HG03575 (cell line): ENCODE data around the gene OR10S1.
"Not testable (repeated sequence)": the region's sequence is repeated elsewhere in the genome, so short reads cannot be mapped to it uniquely, and the experiment has no call there.

Experiments used
- ATAC-seq: cut with Tn5 transposase; IDR thresholded peaks from one replicate; pipeline ENCODE4 v1.9.1; 2021; ENCODE audit not compliant: unreplicated experiment, insufficient number of reproducible peaks, low FRiP score; ENCODE audit errors: extremely low read depth

The OR10S1 gene

GRCh38 chr11:123977731-123978347 lies at the start of gene OR10S1:
OR10S1 (minus strand) TSS chr11:123977781; CDS start chr11:123977664, 117 bp downstream.
- no peak for ATAC-seq

- ATAC-seq, result no peak
Observed at GRCh38 chr11:124026498-124026897, 48.9 kb upstream of the OR10S1 start, which contains the start of gene OR10G8. OR10G8 (plus strand) TSS chr11:124026798; CDS start chr11:124029623, 2,825 bp downstream.

GRCh38 chr11:124015837-124016236 lies 38.3 kb upstream of the OR10S1 start:
- not testable (repeated sequence) for ATAC-seq

GRCh38 chr11:124012697-124013096 lies 35.1 kb upstream of the OR10S1 start, which contains the start of gene OR10G4:
OR10G4 (plus strand) TSS chr11:124012997; CDS start chr11:124015575, 2,578 bp downstream.
- ATAC-seq, result no peak

GRCh38 chr11:123995119-123995518 lies 17.5 kb upstream of the OR10S1 start, which contains the start of gene OR10G6:
OR10G6 (minus strand) TSS chr11:123995161; CDS start chr11:123995161, 0 bp downstream.
- ATAC-seq, result no peak

- ATAC-seq, result no peak
Observed at GRCh38 chr11:123979311-123979710, 1.7 kb upstream of the OR10S1 start.

- no peak for ATAC-seq
Observed at GRCh38 chr11:123976770-123977560, 616 bp downstream of the OR10S1 start.

- no peak for ATAC-seq
Observed at GRCh38 chr11:123973816-123974215, 3.8 kb downstream of the OR10S1 start.

GRCh38 chr11:123956752-123957151 lies 20.8 kb downstream of the OR10S1 start:
- ATAC-seq, result no peak

- no peak for ATAC-seq
Observed at GRCh38 chr11:123945132-123945531, 32.4 kb downstream of the OR10S1 start.

- ATAC-seq, result no peak
Observed at GRCh38 chr11:123943738-123944137, 33.8 kb downstream of the OR10S1 start, which contains the start of gene OR6T1. OR6T1 (minus strand) TSS chr11:123943838; CDS start chr11:123943838, 0 bp downstream.

GRCh38 chr11:123942413-123942812 lies 35.2 kb downstream of the OR10S1 start:
- no peak for ATAC-seq

- no peak for ATAC-seq
Observed at GRCh38 chr11:123939317-123939716, 38.3 kb downstream of the OR10S1 start, which contains the start of gene OR4D5. OR4D5 (plus strand) TSS chr11:123939617; CDS start chr11:123939617, 0 bp downstream.
